ENCODE results near the gene SLC39A11. TPM values are rescaled to one million over a fixed set of nuclear protein-coding genes. Genes with fewer than 3 reads are reported as not detected.

The SLC39A11 gene
- total and polyA plus RNA-seq, 2 of the 13 experiments (the other 11 are each of a cell fraction or from before 2014, with no cell fraction given) = 17.2 to 31.5 TPM

DNA sequence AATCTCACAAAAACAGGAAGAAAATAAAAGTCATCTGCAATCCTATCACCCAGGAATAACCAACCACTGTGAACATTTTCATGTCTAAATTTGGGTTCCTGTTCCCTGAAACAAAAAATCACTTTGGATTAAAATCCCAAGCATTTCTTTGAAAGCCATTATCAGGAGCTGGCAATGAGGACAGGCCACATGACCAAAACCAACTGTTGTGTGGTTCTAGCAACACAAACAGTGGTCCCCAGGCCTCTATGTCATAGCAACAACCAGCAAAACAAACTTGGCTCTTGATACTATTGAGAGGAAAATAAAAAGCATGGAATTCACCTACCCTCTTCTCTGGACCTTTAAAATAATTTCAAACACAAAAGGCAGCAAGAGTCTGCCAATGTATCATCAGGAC is 252.5 kb downstream of the SLC39A11 start:
- H3K27ac ChIP-seq (ENCODE audit: extremely low read length, insufficient read depth, low read length) = no peak overlapping the region
- H3K4me2 ChIP-seq (ENCODE audit: low read depth, low read length) = no peak overlapping the region
- H3K4me3 ChIP-seq (replicated peaks in 1 of 3; ENCODE audit: insufficient read depth in 1 of 3, low read depth in 2 of 3, low read length in 3 of 3) = no peak overlapping the region
- ChIA-PET CTCF (ENCODE audit: low intra/inter-chr PET ratio, low total read pairs) (no interaction called here), POLR2A (no interaction called here)
- H3K79me2 ChIP-seq (ENCODE audit: insufficient read depth, low read length) = no peaks in the 10 kb centered on the region
- H3K4me1 ChIP-seq (ENCODE audit: insufficient read depth, low read length) = peaks cover 34% of the 10 kb centered on the region
- H3K9me3 ChIP-seq (ENCODE audit: low read length) = peaks cover 10% of the 10 kb centered on the region; the same call in 1 of the 2 replicates
- DNase-seq (ENCODE audit: low spot score) (no peak), ATAC-seq (no peak), FAIRE-seq (no peak)
- intact Hi-C loops (cut with micrococcal nuclease; ENCODE audit: unreplicated experiment) = no loop called here
- H4K20me1 ChIP-seq (ENCODE audit: insufficient read depth, low read length) = no peaks in the 10 kb centered on the region
- H3K36me3 ChIP-seq (replicated peaks in 1 of 2; ENCODE audit: control insufficient read depth in 1 of 2, insufficient read depth in 2 of 2, low read length in 2 of 2) = no peaks in the 10 kb centered on the region
- in situ Hi-C loops (cut with HindIII; ENCODE audit: extremely low pct_ligation_motif_present, low pct_unique_long_range_greater_than_20kb) = no loop called here
- no peak overlapping the region for H3K9ac ChIP-seq (ENCODE audit: insufficient read depth, low read depth, low read length)
- no TSS peak for BruUV-seq (replicated peaks)
- H3K27me3 ChIP-seq (ENCODE audit: control insufficient read depth in 1 of 2, insufficient read depth in 2 of 2, low read length in 2 of 2) = no peaks in the 10 kb centered on the region
- H2AFZ ChIP-seq (ENCODE audit: low read length) = no peak overlapping the region
- TF ChIP-seq ZNF547 (CRISPR knock-in tag; IDR thresholded peaks at IDR 0.05) (no peak), ELF1 (CRISPR knock-in tag; IDR thresholded peaks at IDR 0.05) (no peak), TEF (CRISPR knock-in tag; IDR thresholded peaks at IDR 0.05) (no peak), JUN (CRISPR knock-in tag; IDR thresholded peaks at IDR 0.05) (no peak), MBD4 (IDR thresholded peaks at IDR 0.05; ENCODE audit: borderline replicate concordance, low read length) (no peak), TP53 (CRISPR knock-in tag; conservative IDR thresholded peaks at IDR 0.05) (no peak), ZNF746 (CRISPR knock-in tag; IDR thresholded peaks at IDR 0.05) (no peak), ZFP41 (CRISPR knock-in tag; IDR thresholded peaks at IDR 0.05; ENCODE audit: borderline replicate concordance) (no peak), ZNF747 (CRISPR knock-in tag; IDR thresholded peaks at IDR 0.05; ENCODE audit: borderline replicate concordance) (no peak), ZFP36L2 (CRISPR knock-in tag; IDR thresholded peaks at IDR 0.05) (no peak), TOPORS (CRISPR knock-in tag; IDR thresholded peaks at IDR 0.05) (no peak), NFYB (CRISPR knock-in tag; IDR thresholded peaks at IDR 0.05) (no peak)

Measured in HepG2 (cell line).